ENCODE data around the gene THG1L. TPM values are rescaled to one million over a fixed set of nuclear protein-coding genes. Genes with fewer than 3 reads are reported as not detected.

Gene THG1L
- total and polyA plus RNA-seq, 2 donors (not counting 1 experiment from before 2014, with no cell fraction given), result 5.1 to 14.6 TPM

- POLR2A ChIA-PET, result no interaction called here
- intact Hi-C loops (cut with micrococcal nuclease), result no loop called here
Measured at GRCh38 chr5:157710431-157710830, 20.8 kb upstream of the THG1L start.

GRCh38 chr5:157710882-157711281 is 20.3 kb upstream of the THG1L start:
- Mint-ChIP-seq H3K9me3 (ENCODE audit: insufficient read depth) (no peaks in the 10 kb centered on the region), H3K4me1 (no peaks in the 10 kb centered on the region), H3K27me3 (no peaks in the 10 kb centered on the region), H3K27ac (no peak overlapping the region), H3K4me3 (no peak overlapping the region)
- Histone ChIP-seq H3K4me2 (replicated peaks; ENCODE audit: low read depth, low read length, poor library complexity, severe bottlenecking) (no peak overlapping the region), H3K27me3 (replicated peaks in 1 of 4; ENCODE audit: control extremely low read depth in 1 of 4, control insufficient read depth in 3 of 4, insufficient read depth in 4 of 4, low read length in 3 of 4) (no peaks in the 10 kb centered on the region), H3K79me2 (ENCODE audit: control insufficient read depth, insufficient read depth, low read length) (no peaks in the 10 kb centered on the region), H3K27ac (ENCODE audit: low read length in 2 of 2) (no peak overlapping the region), H3K9ac (ENCODE audit: low read length) (no peak overlapping the region), H3K36me3 (replicated peaks in 1 of 2; ENCODE audit: control extremely low read depth in 1 of 2, control insufficient read depth in 1 of 2, extremely low read depth in 1 of 2, insufficient read depth in 2 of 2, low read length in 1 of 2) (no peaks in the 10 kb centered on the region), H3K9me3 (ENCODE audit: control extremely low read depth in 1 of 3, control insufficient read depth in 2 of 3, insufficient read depth in 1 of 3, low read length in 2 of 3) (no peaks in the 10 kb centered on the region), H2AFZ (ENCODE audit: insufficient read depth, low read depth, low read length, poor library complexity, severe bottlenecking) (no peak overlapping the region), H4K20me1 (ENCODE audit: control insufficient read depth, insufficient read depth, low read length, poor library complexity, severe bottlenecking) (no peaks in the 10 kb centered on the region), H3K4me1 (ENCODE audit: control insufficient read depth in 2 of 2, insufficient read depth in 2 of 2, low read length in 2 of 2) (no peaks in the 10 kb centered on the region), H3K4me3 (ENCODE audit: control extremely low read depth in 1 of 5, extremely low read depth in 1 of 5, insufficient read depth in 1 of 5, low read depth in 2 of 5, low read length in 4 of 5) (no peak overlapping the region)
- DNase-seq, result no peak
- WGBS (ENCODE audit: insufficient coverage), result no CpG with 5 or more reads among the region's 2 CpGs
- ATAC-seq (ENCODE audit: low read depth), result no peak
- ChIA-PET CTCF (no interaction called here), POLR2A (no interaction called here)
- intact Hi-C loops (cut with micrococcal nuclease), result no loop called here
- TF ChIP-seq, protein P1, sequence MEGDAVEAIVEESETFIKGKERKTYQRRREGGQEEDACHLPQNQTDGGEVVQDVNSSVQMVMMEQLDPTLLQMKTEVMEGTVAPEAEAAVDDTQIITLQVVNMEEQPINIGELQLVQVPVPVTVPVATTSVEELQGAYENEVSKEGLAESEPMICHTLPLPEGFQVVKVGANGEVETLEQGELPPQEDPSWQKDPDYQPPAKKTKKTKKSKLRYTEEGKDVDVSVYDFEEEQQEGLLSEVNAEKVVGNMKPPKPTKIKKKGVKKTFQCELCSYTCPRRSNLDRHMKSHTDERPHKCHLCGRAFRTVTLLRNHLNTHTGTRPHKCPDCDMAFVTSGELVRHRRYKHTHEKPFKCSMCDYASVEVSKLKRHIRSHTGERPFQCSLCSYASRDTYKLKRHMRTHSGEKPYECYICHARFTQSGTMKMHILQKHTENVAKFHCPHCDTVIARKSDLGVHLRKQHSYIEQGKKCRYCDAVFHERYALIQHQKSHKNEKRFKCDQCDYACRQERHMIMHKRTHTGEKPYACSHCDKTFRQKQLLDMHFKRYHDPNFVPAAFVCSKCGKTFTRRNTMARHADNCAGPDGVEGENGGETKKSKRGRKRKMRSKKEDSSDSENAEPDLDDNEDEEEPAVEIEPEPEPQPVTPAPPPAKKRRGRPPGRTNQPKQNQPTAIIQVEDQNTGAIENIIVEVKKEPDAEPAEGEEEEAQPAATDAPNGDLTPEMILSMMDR (IDR thresholded peaks at IDR 0.05), result no peak
- TF ChIP-seq EZH2 (IDR thresholded peaks at IDR 0.05; ENCODE audit: borderline replicate concordance, insufficient read depth, low read depth, low read length, poor library complexity, severe bottlenecking), result no peak

More at GRCh38 chr5:157710431-157710830, 20.8 kb upstream of the THG1L start:
- H2AFZ ChIP-seq (ENCODE audit: insufficient read depth, low read depth, low read length, poor library complexity, severe bottlenecking), result no peak overlapping the region
- H3K27ac Mint-ChIP-seq, result no peak overlapping the region
- H4K20me1 ChIP-seq (ENCODE audit: control insufficient read depth, insufficient read depth, low read length, poor library complexity, severe bottlenecking), result no peaks in the 10 kb centered on the region
- no peaks in the 10 kb centered on the region for H3K4me1 ChIP-seq (ENCODE audit: control insufficient read depth in 2 of 2, insufficient read depth in 2 of 2, low read length in 2 of 2)
- H3K4me2 ChIP-seq (replicated peaks; ENCODE audit: low read depth, low read length, poor library complexity, severe bottlenecking), result no peak overlapping the region
- ATAC-seq (ENCODE audit: low read depth) (no peak), DNase-seq (no peak)
- WGBS (ENCODE audit: insufficient coverage), result no CpG with 5 or more reads among the region's 3 CpGs
- no peaks in the 10 kb centered on the region for H3K9me3 Mint-ChIP-seq (ENCODE audit: insufficient read depth)
- CTCF ChIA-PET, result no interaction called here
- H3K36me3 ChIP-seq (replicated peaks in 1 of 2; ENCODE audit: control extremely low read depth in 1 of 2, control insufficient read depth in 1 of 2, extremely low read depth in 1 of 2, insufficient read depth in 2 of 2, low read length in 1 of 2), result no peaks in the 10 kb centered on the region
- H3K4me3 Mint-ChIP-seq, result no peak overlapping the region
- no peaks in the 10 kb centered on the region for H3K27me3 ChIP-seq (replicated peaks in 1 of 4; ENCODE audit: control extremely low read depth in 1 of 4, control insufficient read depth in 3 of 4, insufficient read depth in 4 of 4, low read length in 3 of 4)
- H3K27ac ChIP-seq (ENCODE audit: low read length in 2 of 2), result no peak overlapping the region
- no peaks in the 10 kb centered on the region for H3K9me3 ChIP-seq (ENCODE audit: control extremely low read depth in 1 of 3, control insufficient read depth in 2 of 3, insufficient read depth in 1 of 3, low read length in 2 of 3)
- no peaks in the 10 kb centered on the region for H3K4me1 Mint-ChIP-seq
- no peaks in the 10 kb centered on the region for H3K27me3 Mint-ChIP-seq
- no peak overlapping the region for H3K4me3 ChIP-seq (ENCODE audit: control extremely low read depth in 1 of 5, extremely low read depth in 1 of 5, insufficient read depth in 1 of 5, low read depth in 2 of 5, low read length in 4 of 5)
- TF ChIP-seq EZH2 (IDR thresholded peaks at IDR 0.05; ENCODE audit: borderline replicate concordance, insufficient read depth, low read depth, low read length, poor library complexity, severe bottlenecking), result no peak
- TF ChIP-seq, protein P1 (IDR thresholded peaks at IDR 0.05), result no peak
- H3K9ac ChIP-seq (ENCODE audit: low read length), result no peak overlapping the region
- no peaks in the 10 kb centered on the region for H3K79me2 ChIP-seq (ENCODE audit: control insufficient read depth, insufficient read depth, low read length)

Measured in B cell (primary cell).